ENCODE results near the gene IFT81. TPM values are rescaled to one million over a fixed set of nuclear protein-coding genes. Genes with fewer than 3 reads are reported as not detected.

IFT81 gene
- total RNA-seq, 1 donor from 2014 or later, result 25.5 TPM

GRCh38 chr12:110168732-110169455 is 44.7 kb downstream of the IFT81 start:
- Mint-ChIP-seq H3K36me3 (peaks cover 26% of the 10 kb centered on the region), H3K4me1 (peaks cover 30% of the 10 kb centered on the region), H3K9me3 (no peaks in the 10 kb centered on the region), H3K4me3 (no peak overlapping the region), H3K27ac (peak overlapping the region; percentile 25), H3K27me3 (ENCODE audit: low read depth) (no peaks in the 10 kb centered on the region)
- TF ChIP-seq CTCF (IDR thresholded peaks at IDR 0.05; ENCODE audit: unreplicated experiment), result no peak
- no peak for DNase-seq (ENCODE audit: low spot score in 2 of 2, unreplicated experiment in 2 of 2)

GRCh38 chr12:110170535-110171185 is 46.5 kb downstream of the IFT81 start:
- Mint-ChIP-seq H3K27me3 (ENCODE audit: low read depth) (no peaks in the 10 kb centered on the region), H3K4me3 (no peak overlapping the region), H3K9me3 (no peaks in the 10 kb centered on the region), H3K27ac (peak overlapping the region; percentile 61), H3K36me3 (peaks cover 22% of the 10 kb centered on the region), H3K4me1 (peaks cover 42% of the 10 kb centered on the region)
- no peak for DNase-seq (ENCODE audit: low spot score in 2 of 2, unreplicated experiment in 2 of 2)
- TF ChIP-seq CTCF (IDR thresholded peaks at IDR 0.05; ENCODE audit: unreplicated experiment), result no peak

DNA sequence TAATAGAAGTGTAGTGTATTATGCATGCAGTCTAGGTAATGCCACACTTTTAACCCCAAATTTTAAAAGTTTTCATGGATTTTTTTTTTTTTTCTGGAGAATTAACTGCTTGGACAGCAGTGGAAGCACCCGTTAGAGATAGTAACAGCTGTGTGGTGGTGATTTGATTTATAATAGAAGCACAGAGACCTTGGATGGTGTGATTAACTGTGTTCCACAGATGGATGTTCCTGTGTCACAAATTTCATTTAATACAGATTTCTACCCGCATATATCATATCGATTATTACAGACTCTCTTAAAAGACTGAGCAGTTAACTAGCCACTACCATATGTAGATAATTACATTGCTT is 47.0 kb downstream of the IFT81 start:
- Mint-ChIP-seq H3K27me3 (ENCODE audit: low read depth) (no peaks in the 10 kb centered on the region), H3K9me3 (no peaks in the 10 kb centered on the region), H3K4me3 (no peak overlapping the region), H3K27ac (peak overlapping the region; percentile 61), H3K36me3 (peaks cover 21% of the 10 kb centered on the region), H3K4me1 (peaks cover 47% of the 10 kb centered on the region)
- DNase-seq (ENCODE audit: low spot score in 2 of 2, unreplicated experiment in 2 of 2), result no peak
- TF ChIP-seq CTCF (IDR thresholded peaks at IDR 0.05; ENCODE audit: unreplicated experiment), result no peak

DNA sequence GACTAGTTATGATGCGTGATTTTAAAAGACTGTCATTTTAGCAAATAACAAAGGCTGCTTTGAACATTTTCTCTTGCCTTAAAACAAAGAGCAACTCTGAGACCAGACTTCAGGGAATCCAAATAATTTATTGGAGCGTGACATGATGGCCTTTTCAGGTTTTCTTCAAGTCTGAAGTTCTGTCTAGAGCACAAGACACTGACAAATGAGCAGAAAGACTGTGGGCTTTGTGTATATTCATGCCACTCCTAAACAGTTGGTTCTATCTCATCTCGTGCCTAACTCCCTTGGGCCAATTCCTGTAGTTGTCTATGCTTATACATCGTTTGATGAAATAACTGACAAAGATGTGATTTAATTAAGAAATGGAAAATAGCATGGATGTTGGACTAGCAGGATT is 47.5 kb downstream of the IFT81 start:
- no peaks in the 10 kb centered on the region for H3K27me3 Mint-ChIP-seq (ENCODE audit: low read depth)
- H3K36me3 Mint-ChIP-seq, result peaks cover 21% of the 10 kb centered on the region
- no peak for DNase-seq (ENCODE audit: low spot score in 2 of 2, unreplicated experiment in 2 of 2)
- H3K9me3 Mint-ChIP-seq, result no peaks in the 10 kb centered on the region
- no peak overlapping the region for H3K4me3 Mint-ChIP-seq
- peaks cover 51% of the 10 kb centered on the region for H3K4me1 Mint-ChIP-seq
- H3K27ac Mint-ChIP-seq, result peak overlapping the region; percentile 61
- no peak for TF ChIP-seq CTCF (IDR thresholded peaks at IDR 0.05; ENCODE audit: unreplicated experiment)

DNA sequence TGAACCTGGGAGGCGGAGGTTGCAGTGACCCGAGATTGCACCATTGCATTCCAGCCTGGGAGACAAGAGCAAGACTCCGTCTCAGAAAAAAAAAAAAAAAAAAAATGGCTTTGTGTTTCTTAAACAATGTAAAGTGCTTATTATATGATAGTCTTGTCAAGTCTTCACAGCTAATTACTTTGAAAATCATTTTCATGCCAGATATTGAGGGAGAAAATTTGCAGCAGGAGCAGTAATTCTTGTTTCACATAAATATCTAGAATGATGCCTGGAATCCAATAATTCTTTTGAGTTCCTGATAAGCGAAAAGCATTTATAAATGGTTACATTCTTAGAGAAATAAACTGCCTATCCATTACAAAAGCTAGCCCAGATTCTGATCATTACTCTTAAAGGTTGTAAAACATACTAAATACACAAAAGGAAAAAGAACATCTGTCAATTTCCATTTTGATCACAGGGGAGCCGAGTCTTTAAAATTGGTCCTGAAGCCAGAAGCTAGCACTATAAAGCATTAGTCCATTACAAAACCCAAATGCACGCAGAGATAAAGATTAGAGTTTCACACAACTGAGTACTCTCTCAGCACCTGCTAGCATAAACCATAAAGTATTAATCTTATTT is 50.3 kb downstream of the IFT81 start:
- DNase-seq (ENCODE audit: low spot score in 2 of 2, unreplicated experiment in 2 of 2), result no peak
- H3K27me3 Mint-ChIP-seq (ENCODE audit: low read depth), result no peaks in the 10 kb centered on the region
- H3K27ac Mint-ChIP-seq, result peak overlapping the region; percentile 48
- TF ChIP-seq CTCF (IDR thresholded peaks at IDR 0.05; ENCODE audit: unreplicated experiment), result no peak
- no peak overlapping the region for H3K4me3 Mint-ChIP-seq
- H3K4me1 Mint-ChIP-seq, result peaks cover 43% of the 10 kb centered on the region
- H3K9me3 Mint-ChIP-seq, result no peaks in the 10 kb centered on the region
- peaks cover 12% of the 10 kb centered on the region for H3K36me3 Mint-ChIP-seq
